SH-SY5Y (cell line): Measurements from ENCODE around the gene NEDD4L.

Experiments used
- GATA2 ChIP-seq: IDR thresholded peaks from 2 replicates; pipeline ENCODE4 v1.6.1; 2011; ENCODE audit warnings: mild to moderate bottlenecking, low read depth, low read length
- GATA3 ChIP-seq: IDR thresholded peaks from 2 replicates; pipeline ENCODE4 v1.6.1; 2011; ENCODE audit warnings: low read depth, mild to moderate bottlenecking, low read length, moderate library complexity

NEDD4L gene

GRCh38 chr18:58088691-58089065 lies 44.7 kb downstream of the NEDD4L start:
- no peak for TF ChIP-seq GATA3
- no peak for TF ChIP-seq GATA2

- no peak for TF ChIP-seq GATA2
- no peak for TF ChIP-seq GATA3
Measured at GRCh38 chr18:58091099-58091611, 47.1 kb downstream of the NEDD4L start.

- TF ChIP-seq GATA3, result no peak
Measured at GRCh38 chr18:58093311-58093803, 49.3 kb downstream of the NEDD4L start.

- TF ChIP-seq GATA2, result no peak
- no peak for TF ChIP-seq GATA3
Measured at GRCh38 chr18:58095222-58095621, 51.2 kb downstream of the NEDD4L start.

- TF ChIP-seq GATA2, result no peak
- no peak for TF ChIP-seq GATA3
Measured at GRCh38 chr18:58095655-58096054, 51.6 kb downstream of the NEDD4L start.

GRCh38 chr18:58096658-58097057 lies 52.6 kb downstream of the NEDD4L start:
- no peak for TF ChIP-seq GATA3
- TF ChIP-seq GATA2, result no peak

- TF ChIP-seq GATA3 (peak; percentile 82; the same call in 1 of the 2 replicates), GATA2 (peak; percentile 87)
Measured at GRCh38 chr18:58097121-58097906, 53.3 kb downstream of the NEDD4L start.

GRCh38 chr18:58097907-58098166 lies 53.8 kb downstream of the NEDD4L start:
- no peak for TF ChIP-seq GATA2
- no peak for TF ChIP-seq GATA3

GRCh38 chr18:58098706-58099105 lies 54.7 kb downstream of the NEDD4L start:
- TF ChIP-seq GATA3 (no peak), GATA2 (no peak)

GRCh38 chr18:58100154-58100553 lies 56.1 kb downstream of the NEDD4L start:
- TF ChIP-seq GATA2 (no peak), GATA3 (no peak)

GRCh38 chr18:58101291-58101794 lies 57.3 kb downstream of the NEDD4L start:
- TF ChIP-seq GATA2 (no peak), GATA3 (no peak)

- no peak for TF ChIP-seq GATA2
- TF ChIP-seq GATA3, result no peak
Measured at GRCh38 chr18:58102018-58102417, 58.0 kb downstream of the NEDD4L start.

GRCh38 chr18:58102875-58103274 lies 58.8 kb downstream of the NEDD4L start:
- no peak for TF ChIP-seq GATA3
- no peak for TF ChIP-seq GATA2

- TF ChIP-seq GATA3 (no peak), GATA2 (no peak)
Measured at GRCh38 chr18:58103339-58103985, 59.4 kb downstream of the NEDD4L start.

GRCh38 chr18:58104096-58104495 lies 60.1 kb downstream of the NEDD4L start:
- TF ChIP-seq GATA2 (no peak), GATA3 (no peak)
